H1 (cell line): ENCODE measurements around the gene PRRG2.

ENCODE experiments used
- POLR2AphosphoS5 ChIP-seq: IDR thresholded peaks from 2 replicates; pipeline ENCODE4 v1.6.1; 2011; ENCODE audit warnings: low read depth, low read length
- RAD21 ChIP-seq, 2 experiments: IDR thresholded peaks in 1 of 2; conservative IDR thresholded peaks in 1 of 2; 2 replicates each; pipeline ENCODE4 v1.6.1; 2011; ENCODE audit warnings: low read depth in 2 of 2, low read length in 2 of 2, improper control_type of control experiment in 1 of 2, inconsistent platforms in 1 of 2, mild to moderate bottlenecking in 1 of 2, moderate library complexity in 1 of 2
- RXRA ChIP-seq: IDR thresholded peaks from 2 replicates; pipeline ENCODE4 v1.6.1; 2011; ENCODE audit warnings: low read depth, mild to moderate bottlenecking, low read length, moderate library complexity; ENCODE audit not compliant: insufficient read depth
- TAF1 ChIP-seq: IDR thresholded peaks from 2 replicates; pipeline ENCODE4 v1.6.1; 2011; ENCODE audit warnings: mild to moderate bottlenecking, low read depth, low read length
- TEAD4 ChIP-seq: IDR thresholded peaks from 2 replicates; pipeline ENCODE4 v1.6.1; 2012; ENCODE audit warnings: low read depth, low read length, inconsistent platforms, mixed read lengths
- TF ChIP-seq, protein P1 (sequence below), 3 experiments: IDR thresholded peaks; 1 replicate in 2 of 3; 2 replicates in 1 of 3; pipeline versions ENCODE4 v1.5.1 to v1.6.1; 2011; ENCODE audit warnings: low read length in 3 of 3, mild to moderate bottlenecking in 3 of 3, inconsistent platforms in 2 of 3, low read depth in 1 of 3, moderate library complexity in 1 of 3; ENCODE audit not compliant: insufficient read depth in 1 of 3; ENCODE audit errors: control extremely low read depth in 1 of 3

DNA sequence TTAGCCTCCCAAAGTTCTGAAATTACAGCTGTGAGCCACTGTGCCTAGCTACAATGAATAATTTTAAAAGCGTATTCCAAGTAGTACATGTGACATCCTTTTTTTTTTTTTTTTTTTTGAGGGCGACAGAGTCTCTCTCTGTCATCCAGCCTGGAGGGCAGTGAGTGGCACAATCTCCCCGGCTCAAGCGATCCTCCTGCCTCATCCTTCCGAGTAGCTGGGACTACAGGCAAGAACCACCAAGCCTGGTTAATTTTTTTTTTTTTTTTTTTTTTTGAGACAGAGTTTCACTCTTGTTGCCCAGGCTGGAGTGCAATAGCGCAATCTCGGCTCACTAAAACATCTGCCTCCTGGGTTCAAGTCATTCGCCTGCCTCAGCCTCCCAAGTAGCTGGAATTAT lies 6.1 kb downstream of the PRRG2 start:
- TF ChIP-seq RXRA = no peak
- no peak for TF ChIP-seq POLR2AphosphoS5
- no peak for TF ChIP-seq RAD21 (IDR thresholded peaks at IDR 0.05 in 1 of 2, conservative IDR thresholded peaks at IDR 0.05 in 1 of 2; ENCODE audit: low read depth in 2 of 2, low read length in 2 of 2)
- no peak for TF ChIP-seq TAF1
- TF ChIP-seq TEAD4 = no peak
- TF ChIP-seq, protein P1, sequence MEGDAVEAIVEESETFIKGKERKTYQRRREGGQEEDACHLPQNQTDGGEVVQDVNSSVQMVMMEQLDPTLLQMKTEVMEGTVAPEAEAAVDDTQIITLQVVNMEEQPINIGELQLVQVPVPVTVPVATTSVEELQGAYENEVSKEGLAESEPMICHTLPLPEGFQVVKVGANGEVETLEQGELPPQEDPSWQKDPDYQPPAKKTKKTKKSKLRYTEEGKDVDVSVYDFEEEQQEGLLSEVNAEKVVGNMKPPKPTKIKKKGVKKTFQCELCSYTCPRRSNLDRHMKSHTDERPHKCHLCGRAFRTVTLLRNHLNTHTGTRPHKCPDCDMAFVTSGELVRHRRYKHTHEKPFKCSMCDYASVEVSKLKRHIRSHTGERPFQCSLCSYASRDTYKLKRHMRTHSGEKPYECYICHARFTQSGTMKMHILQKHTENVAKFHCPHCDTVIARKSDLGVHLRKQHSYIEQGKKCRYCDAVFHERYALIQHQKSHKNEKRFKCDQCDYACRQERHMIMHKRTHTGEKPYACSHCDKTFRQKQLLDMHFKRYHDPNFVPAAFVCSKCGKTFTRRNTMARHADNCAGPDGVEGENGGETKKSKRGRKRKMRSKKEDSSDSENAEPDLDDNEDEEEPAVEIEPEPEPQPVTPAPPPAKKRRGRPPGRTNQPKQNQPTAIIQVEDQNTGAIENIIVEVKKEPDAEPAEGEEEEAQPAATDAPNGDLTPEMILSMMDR (IDR thresholded peaks at IDR 0.05; ENCODE audit: control extremely low read depth in 1 of 3, insufficient read depth in 1 of 3, low read depth in 1 of 3, low read length in 3 of 3) = no peak
